GM18508 (cell line): ENCODE results near the gene AFDN.

Experiments used
- ATAC-seq: cut with Tn5 transposase; IDR thresholded peaks from one replicate; pipeline ENCODE4 v1.9.1; 2021; ENCODE audit warnings: moderate number of reproducible peaks; ENCODE audit not compliant: insufficient read depth, unreplicated experiment

The AFDN gene

GRCh38 chr6:167860550-167861226 is 34.0 kb downstream of the AFDN start:
- ATAC-seq: no peak

GRCh38 chr6:167861424-167861823 is 34.7 kb downstream of the AFDN start:
- no peak for ATAC-seq

- ATAC-seq: no peak
These were observed 37.2 kb downstream of the AFDN start for GRCh38 chr6:167863897-167864296.

GRCh38 chr6:167866642-167867041 is 39.9 kb downstream of the AFDN start:
- no peak for ATAC-seq

GRCh38 chr6:167870321-167870720 is 43.6 kb downstream of the AFDN start:
- no peak for ATAC-seq

GRCh38 chr6:167872538-167873210 is 46.0 kb downstream of the AFDN start:
- ATAC-seq: no peak

- no peak for ATAC-seq
These were observed 51.5 kb downstream of the AFDN start for GRCh38 chr6:167877994-167878779.

GRCh38 chr6:167879612-167880011 is 52.9 kb downstream of the AFDN start:
- ATAC-seq: no peak

GRCh38 chr6:167881327-167881726 is 54.6 kb downstream of the AFDN start:
- no peak for ATAC-seq

- no peak for ATAC-seq
These were observed 55.5 kb downstream of the AFDN start for GRCh38 chr6:167882244-167882643.

- no peak for ATAC-seq
These were observed 61.4 kb downstream of the AFDN start for GRCh38 chr6:167888098-167888497.

GRCh38 chr6:167892835-167893815 is 66.4 kb downstream of the AFDN start:
- ATAC-seq: peak; percentile 76

GRCh38 chr6:167894965-167895364 is 68.3 kb downstream of the AFDN start:
- no peak for ATAC-seq

- no peak for ATAC-seq
These were observed 69.9 kb downstream of the AFDN start for GRCh38 chr6:167896648-167897047.

GRCh38 chr6:167898673-167899311 is 72.1 kb downstream of the AFDN start:
- ATAC-seq: peak; percentile 64

- no peak for ATAC-seq
These were observed 78.1 kb downstream of the AFDN start for GRCh38 chr6:167904791-167905190.

- ATAC-seq: no peak
These were observed 80.2 kb downstream of the AFDN start for GRCh38 chr6:167906899-167907298.

- no peak for ATAC-seq
These were observed 81.3 kb downstream of the AFDN start for GRCh38 chr6:167907837-167908681.

- ATAC-seq: no peak
These were observed 83.3 kb downstream of the AFDN start for GRCh38 chr6:167910007-167910406.
